ELR (cell line): ENCODE results near the gene ICOSLG.
"Not testable (repeated sequence)": the region's sequence is repeated elsewhere in the genome, so short reads cannot be mapped to it uniquely, and the experiment has no call there.

ENCODE experiments used
- DNase-seq: peaks from one replicate; pipeline ENCODE4 v3.0.0-alpha.2; 2015; ENCODE audit warnings: low read depth

The ICOSLG gene

GRCh38 chr21:44265734-44266270, 25.1 kb upstream of the ICOSLG start:
- no peak for DNase-seq

- no peak for DNase-seq
Measured at GRCh38 chr21:44263768-44264167, 23.0 kb upstream of the ICOSLG start.

- no peak for DNase-seq
Measured at GRCh38 chr21:44263221-44263760, 22.5 kb upstream of the ICOSLG start.

DNA sequence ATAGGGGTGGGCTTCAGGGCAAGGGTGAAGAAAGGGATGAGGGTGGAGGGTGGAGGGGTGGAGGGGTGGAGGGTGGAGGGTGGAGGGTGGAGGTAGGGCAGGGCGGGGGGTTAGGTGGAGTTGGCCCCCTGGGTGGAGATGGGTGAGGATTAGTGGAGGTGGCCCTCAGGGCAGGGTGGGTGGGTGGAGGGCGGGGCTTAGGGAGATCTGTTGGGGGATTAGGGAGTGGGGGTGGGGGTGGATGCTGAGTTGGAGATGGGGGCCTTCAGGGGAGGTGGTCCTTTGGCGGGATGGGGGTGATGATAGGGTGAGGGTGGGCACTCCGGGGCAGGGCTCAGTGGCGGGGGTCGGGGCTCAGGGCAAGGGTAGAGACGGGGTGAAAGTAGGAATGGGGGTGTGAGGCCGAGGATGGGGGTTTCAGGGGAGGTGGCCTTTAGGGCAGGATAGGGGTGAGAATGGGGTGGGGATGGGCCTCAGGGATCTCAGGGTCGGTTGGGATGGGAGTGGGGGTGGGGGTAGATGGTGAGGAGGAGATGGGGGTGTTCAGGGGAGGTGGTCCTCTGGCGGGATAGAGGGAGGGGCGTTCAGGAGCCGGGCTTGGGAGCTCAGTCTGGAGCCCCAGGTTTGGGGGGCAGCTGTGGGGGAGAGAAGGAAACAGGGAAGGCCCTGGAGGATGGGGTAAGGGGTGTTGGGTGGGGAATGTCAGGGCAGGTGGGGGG, 21.8 kb upstream of the ICOSLG start:
- no peak for DNase-seq

- DNase-seq = no peak
Measured at GRCh38 chr21:44261675-44262295, 21.0 kb upstream of the ICOSLG start, which contains the start of gene DNMT3L. TSS of gene DNMT3L (minus strand) at chr21:44261897. CDS start at chr21:44261259, 638 bp downstream.

DNA sequence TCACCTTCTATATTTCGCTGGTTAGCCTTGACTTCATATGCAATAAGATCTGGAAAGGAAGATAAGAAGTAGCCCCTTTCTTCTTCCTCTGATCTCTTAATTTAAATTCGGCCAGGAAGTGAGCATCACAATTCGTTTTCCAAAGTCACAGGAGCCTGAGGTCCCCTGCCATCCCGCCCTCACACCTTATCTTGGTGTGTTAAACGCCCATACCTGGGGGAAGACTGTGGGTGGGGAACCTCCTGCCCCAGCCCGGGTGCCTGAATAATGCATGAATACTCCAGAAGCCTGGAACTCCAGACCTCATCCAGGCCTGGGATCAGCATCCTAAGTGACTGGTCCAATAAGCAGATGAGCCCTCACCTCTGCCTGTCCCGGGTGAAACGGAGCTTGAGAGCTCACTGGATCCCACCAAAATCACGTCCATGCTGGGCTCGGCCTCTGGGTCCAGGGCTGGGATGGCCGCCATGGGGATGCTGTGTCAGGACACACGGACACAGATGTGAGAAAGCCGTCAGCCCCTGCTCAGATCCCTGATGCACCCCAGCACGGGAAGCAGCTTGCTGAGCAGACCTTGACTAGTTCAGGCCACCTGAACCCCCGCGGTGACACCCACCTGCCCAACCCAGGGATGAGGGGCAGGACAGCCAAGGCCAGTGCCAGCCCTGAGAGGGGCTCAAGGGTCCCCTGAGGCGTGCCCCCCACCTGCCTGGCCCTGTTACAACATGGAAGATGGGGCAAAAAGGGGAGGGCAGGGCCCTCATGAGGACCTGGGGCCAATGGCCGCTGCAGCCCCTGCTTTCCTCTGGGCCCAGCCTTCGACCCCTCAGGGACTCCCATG, 20.3 kb upstream of the ICOSLG start:
- DNase-seq = no peak

- DNase-seq = no peak
Measured at GRCh38 chr21:44260066-44260465, 19.3 kb upstream of the ICOSLG start.

DNA sequence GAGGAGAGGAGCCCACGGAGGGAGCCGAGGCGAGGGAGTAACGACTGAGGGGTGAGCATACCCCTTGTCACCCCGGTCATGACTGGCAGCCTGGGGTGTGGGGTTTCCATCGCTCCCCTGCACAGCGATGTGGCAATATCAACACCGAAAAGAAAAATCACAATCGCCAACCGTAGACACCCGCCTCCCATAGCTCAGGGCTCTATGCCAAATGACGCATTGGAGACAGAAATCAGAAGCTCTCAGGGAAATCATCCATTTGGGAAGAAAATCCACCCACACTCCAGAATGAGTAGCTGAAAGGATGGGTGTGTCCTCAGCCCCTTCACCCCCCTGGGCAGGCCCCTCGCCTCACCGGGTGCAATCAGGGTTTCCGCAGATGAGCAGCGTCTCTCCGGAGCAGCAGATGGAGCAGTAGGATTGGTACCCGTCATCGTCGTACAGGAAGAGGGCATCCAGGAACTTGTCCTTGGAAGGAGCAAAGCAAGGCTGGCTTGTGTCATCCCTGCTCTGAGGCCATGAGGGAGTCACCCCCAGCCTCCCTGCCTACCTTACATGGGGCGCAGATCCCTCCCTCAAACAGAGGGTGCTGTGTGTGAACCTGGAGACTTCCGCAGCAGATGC, 18.5 kb upstream of the ICOSLG start:
- no peak for DNase-seq

DNA sequence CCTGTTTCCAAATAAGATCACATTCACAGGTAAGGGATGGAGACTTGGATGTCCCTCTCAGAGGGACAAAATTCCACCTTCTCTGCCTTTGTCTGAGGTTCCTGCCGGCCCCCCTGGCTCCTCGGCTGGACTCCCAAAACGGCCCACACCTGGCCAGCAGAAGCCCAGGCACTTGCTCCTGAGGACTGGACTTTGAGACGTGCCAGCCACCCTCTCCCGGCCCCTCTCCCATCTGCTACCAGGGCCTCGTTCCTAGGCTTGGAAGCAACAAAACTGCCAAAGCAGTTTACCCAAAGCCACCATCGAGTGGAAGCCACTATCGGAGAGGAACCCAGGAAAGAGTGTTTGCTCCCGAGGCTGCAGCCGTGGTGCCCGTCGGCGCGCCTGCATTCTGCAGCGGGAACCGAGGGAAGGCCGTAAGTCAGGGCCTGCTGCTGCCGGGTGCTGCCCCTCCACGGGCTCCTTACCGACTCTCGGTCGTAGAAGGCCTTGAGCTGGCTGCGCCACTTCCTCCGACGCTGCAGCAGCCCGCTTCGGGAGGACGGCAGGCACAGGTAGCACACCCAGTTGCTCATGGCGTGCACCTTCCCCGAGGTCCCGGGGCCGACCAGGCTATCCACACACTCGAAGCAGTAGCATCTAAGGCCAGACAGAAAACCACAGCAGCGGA, 17.4 kb upstream of the ICOSLG start:
- no peak for DNase-seq

DNA sequence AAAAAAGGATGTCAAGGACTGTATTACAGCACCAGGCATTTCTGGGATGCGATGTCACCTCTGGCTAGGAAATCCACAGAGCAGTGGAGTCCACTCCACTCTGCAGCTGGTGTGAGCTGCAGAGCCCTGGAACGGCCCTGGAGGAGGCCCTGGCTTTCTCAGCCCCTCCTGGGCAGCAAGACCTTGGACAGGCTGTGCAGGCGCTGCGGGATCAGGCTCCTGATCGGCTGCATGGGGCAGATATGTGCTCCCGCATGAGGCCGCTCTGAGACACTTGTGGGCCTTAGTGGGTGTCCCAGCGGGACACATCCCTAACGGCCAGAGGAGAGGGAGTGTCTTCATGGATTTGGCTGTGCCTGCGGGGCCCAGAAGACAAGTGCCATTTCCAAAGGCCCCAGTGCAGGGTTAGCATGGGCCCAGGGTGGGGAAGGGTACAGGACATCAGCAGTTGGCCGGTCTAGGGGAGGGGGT, 14.8 kb upstream of the ICOSLG start:
- no peak for DNase-seq

DNA sequence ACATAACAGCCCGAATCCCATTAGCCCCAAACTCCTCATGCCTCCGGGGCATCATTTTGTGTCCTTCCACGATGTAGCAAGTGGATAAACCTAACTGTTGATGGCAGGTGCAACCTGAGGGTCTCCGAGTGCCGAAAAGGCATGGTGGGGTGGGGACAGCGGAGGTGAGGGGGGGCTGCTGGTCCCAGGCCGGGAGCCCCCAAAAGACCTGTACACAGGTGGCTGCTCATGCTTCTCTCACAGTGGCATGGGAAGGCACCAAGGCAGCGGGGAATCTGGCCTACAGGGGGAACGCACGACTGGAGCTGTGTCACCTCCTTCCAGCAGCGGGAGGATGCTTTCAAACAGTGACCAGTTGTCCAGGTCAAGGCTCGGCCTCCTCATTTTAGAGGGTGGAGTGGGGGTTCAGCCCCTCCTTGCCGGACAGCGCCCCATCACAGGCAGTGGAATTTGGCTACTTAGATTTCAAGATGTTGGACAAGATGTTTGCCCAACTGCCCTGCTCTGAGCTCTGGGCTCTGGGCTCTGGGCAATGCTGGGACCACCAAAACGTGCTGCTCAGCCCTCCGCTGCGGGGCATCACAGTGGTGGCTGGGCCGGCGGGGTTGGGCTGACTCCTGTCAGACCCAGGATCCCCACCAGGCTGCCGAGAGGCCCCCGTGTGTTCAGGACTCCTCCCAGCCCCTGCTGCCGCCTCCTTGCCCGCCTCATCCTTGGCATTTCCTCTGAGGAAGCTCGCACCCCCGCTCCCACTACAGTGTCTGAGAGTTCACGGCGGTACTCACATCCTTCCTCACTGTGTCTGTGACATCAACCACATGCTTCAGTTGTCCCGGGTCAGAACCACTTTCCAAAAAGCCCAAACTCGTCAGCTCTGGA, 13.3 kb upstream of the ICOSLG start:
- DNase-seq = no peak

- DNase-seq = not testable (repeated sequence)
Measured at GRCh38 chr21:44249204-44250037, 8.7 kb upstream of the ICOSLG start.

GRCh38 chr21:44247904-44248303, 7.2 kb upstream of the ICOSLG start:
- not testable (repeated sequence) for DNase-seq

DNA sequence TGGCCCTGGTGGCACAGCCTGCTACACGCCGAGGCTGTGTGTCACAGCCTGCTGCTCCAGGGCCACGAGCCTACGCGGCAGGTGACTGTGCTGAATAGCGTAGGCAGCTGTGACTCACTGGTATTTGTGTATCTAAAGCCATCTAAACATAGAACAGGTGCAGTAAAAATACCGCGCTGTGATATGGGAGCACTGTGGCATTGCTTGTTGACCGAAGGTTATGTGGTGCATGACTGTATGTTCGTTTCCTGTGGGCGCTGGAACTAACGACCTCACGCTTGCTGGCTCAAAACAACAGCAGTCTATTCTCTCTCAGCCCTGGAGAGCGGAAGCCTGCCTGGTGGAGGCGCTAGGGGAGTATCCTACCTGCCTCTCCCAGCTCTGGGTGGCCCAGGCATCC, 3.2 kb upstream of the ICOSLG start:
- DNase-seq = not testable (repeated sequence)

- not testable (repeated sequence) for DNase-seq
Measured at GRCh38 chr21:44241281-44241680, 538 bp upstream of the ICOSLG start.

GRCh38 chr21:44240353-44240752, 390 bp downstream of the ICOSLG start:
- DNase-seq = not testable (repeated sequence)

DNA sequence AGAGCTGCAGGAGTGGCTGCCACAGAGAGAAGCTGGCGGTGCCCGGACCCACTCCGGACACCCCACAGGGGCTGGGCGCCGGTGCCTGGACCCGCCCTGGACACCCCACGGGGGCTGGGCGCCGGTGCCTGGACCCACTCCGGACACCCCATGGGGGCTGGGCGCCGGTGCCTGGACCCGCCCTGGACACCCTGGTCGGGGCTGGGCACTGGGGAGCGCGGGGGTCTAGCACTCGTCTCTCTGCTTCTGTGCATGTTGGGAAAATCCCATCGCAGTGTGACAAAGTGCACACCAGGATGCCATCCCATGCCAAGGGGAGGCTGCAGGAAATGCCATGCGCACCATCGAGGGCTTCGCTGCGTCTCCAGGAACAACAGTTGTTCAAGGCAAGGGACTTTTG, 11.2 kb downstream of the ICOSLG start:
- not testable (repeated sequence) for DNase-seq

GRCh38 chr21:44228109-44228508, 12.6 kb downstream of the ICOSLG start:
- not testable (repeated sequence) for DNase-seq

- not testable (repeated sequence) for DNase-seq
Measured at GRCh38 chr21:44227614-44228013, 13.1 kb downstream of the ICOSLG start.
